CD14-positive monocyte (primary cell): Measurements from ENCODE around the gene KDM7A. TPM values are rescaled to one million over a fixed set of nuclear protein-coding genes. Genes with fewer than 3 reads are reported as not detected.
A peak's percentile ranks its signal among the peaks of the same experiment; 100 is the strongest.

Experiments
- DNase-seq, 3 donors: peaks; one replicate each; pipeline ENCODE4 v3.0.0-alpha.2; 2011 to 2022
- H2AFZ ChIP-seq: 2 replicates; pipeline ENCODE4 v1.6.0; 2012; ENCODE audit warnings: mild to moderate bottlenecking, low read depth, low read length, inconsistent platforms; ENCODE audit not compliant: insufficient read depth, poor library complexity, severe bottlenecking
- H3K27ac ChIP-seq, 2 donors: 1 replicate in 1 of 2; 2 replicates in 1 of 2; pipeline ENCODE4 v1.5.1; 2012 to 2013; ENCODE audit warnings: low read length in 2 of 2, control low read depth in 1 of 2, inconsistent platforms in 1 of 2, low read depth in 1 of 2, mild to moderate bottlenecking in 1 of 2
- H3K27me3 ChIP-seq, 2 donors: one replicate each; pipeline versions ENCODE4 v1.6.0 to v1.6.1; 2011 to 2013; ENCODE audit warnings: low read length in 2 of 2; ENCODE audit not compliant: control insufficient read depth in 2 of 2, insufficient read depth in 2 of 2
- H3K36me3 ChIP-seq, 2 donors: replicated peaks in 1 of 2; 1 replicate in 1 of 2; 2 replicates in 1 of 2; pipeline versions ENCODE4 v1.5.1 to v1.6.1; 2012 to 2013; ENCODE audit warnings: low read length in 2 of 2, control low read depth in 1 of 2, inconsistent platforms in 1 of 2, mild to moderate bottlenecking in 1 of 2; ENCODE audit not compliant: insufficient read depth in 2 of 2, control insufficient read depth in 1 of 2
- H3K4me1 ChIP-seq, 2 donors: 1 replicate in 1 of 2; 2 replicates in 1 of 2; pipeline versions ENCODE4 v1.5.1 to v1.6.1; 2012 to 2013; ENCODE audit warnings: low read length in 2 of 2, control low read depth in 1 of 2, inconsistent platforms in 1 of 2, mild to moderate bottlenecking in 1 of 2, moderate library complexity in 1 of 2; ENCODE audit not compliant: insufficient read depth in 2 of 2, control insufficient read depth in 1 of 2
- H3K4me2 ChIP-seq: replicated peaks from 2 replicates; pipeline ENCODE3; 2012; ENCODE audit warnings: low read length, moderate library complexity, mild to moderate bottlenecking; ENCODE audit not compliant: poor library complexity, severe bottlenecking; ENCODE audit errors: extremely low read depth
- H3K4me3 ChIP-seq, 3 experiments: fragments of 200-600 bp in 1 of 3; sonication (generic) in 1 of 3; replicated peaks in 1 of 3; 1 replicate in 2 of 3; 2 replicates in 1 of 3; pipeline ENCODE4 v1.5.1; 2011 to 2013; ENCODE audit warnings: low read length in 3 of 3, mild to moderate bottlenecking in 3 of 3, control low read depth in 2 of 3, low read depth in 2 of 3, inconsistent platforms in 1 of 3, moderate library complexity in 1 of 3
- H3K79me2 ChIP-seq: 2 replicates; pipeline ENCODE4 v1.6.0; 2012; ENCODE audit warnings: mild to moderate bottlenecking, control low read depth, inconsistent platforms, low read length, moderate library complexity; ENCODE audit not compliant: insufficient read depth
- H3K9ac ChIP-seq: 2 replicates; pipeline ENCODE4 v1.6.0; 2017; ENCODE audit warnings: low read length, mild to moderate bottlenecking; ENCODE audit not compliant: insufficient read depth, poor library complexity, severe bottlenecking
- H3K9me3 ChIP-seq, 2 donors: replicated peaks in 1 of 2; 1 replicate in 1 of 2; 2 replicates in 1 of 2; pipeline versions ENCODE4 v1.5.1 to v1.6.1; 2012 to 2013; ENCODE audit warnings: low read length in 2 of 2, control low read depth in 1 of 2; ENCODE audit not compliant: control insufficient read depth in 1 of 2, insufficient read depth in 1 of 2
- H4K20me1 ChIP-seq: 2 replicates; pipeline ENCODE4 v1.6.0; 2012; ENCODE audit warnings: mild to moderate bottlenecking, low read length, control low read depth, moderate library complexity; ENCODE audit not compliant: insufficient read depth
- H3K27ac Mint-ChIP-seq, 7 donors: one replicate each; pipeline ENCODE4 v1.8.0; 2020; ENCODE audit warnings: mild to moderate bottlenecking in 7 of 7, mixed read lengths in 7 of 7, moderate library complexity in 6 of 7, inconsistent platforms in 2 of 7
- H3K27me3 Mint-ChIP-seq, 3 donors: one replicate each; pipeline ENCODE4 v1.8.0; 2021 to 2022; ENCODE audit warnings: low read depth in 3 of 3, mild to moderate bottlenecking in 3 of 3, mixed read lengths in 3 of 3, moderate library complexity in 3 of 3, inconsistent platforms in 1 of 3
- H3K36me3 Mint-ChIP-seq, 2 donors: one replicate each; pipeline ENCODE4 v1.8.0; 2020; ENCODE audit warnings: mixed read lengths in 2 of 2, inconsistent platforms in 1 of 2, mild to moderate bottlenecking in 1 of 2
- H3K4me1 Mint-ChIP-seq: one replicate; pipeline ENCODE4 v1.8.0; 2020; ENCODE audit warnings: mild to moderate bottlenecking, mixed read lengths
- H3K4me3 Mint-ChIP-seq, 2 donors: one replicate each; pipeline ENCODE4 v1.8.0; 2020; ENCODE audit warnings: mild to moderate bottlenecking in 2 of 2, mixed read lengths in 2 of 2, moderate library complexity in 1 of 2
- H3K9me3 Mint-ChIP-seq, 7 donors: one replicate each; pipeline ENCODE4 v1.8.0; 2020 to 2022; ENCODE audit warnings: mixed read lengths in 7 of 7, mild to moderate bottlenecking in 6 of 7, moderate library complexity in 6 of 7, inconsistent platforms in 2 of 7
- WGBS: methylation state at CpG from one replicate; pipeline ENCODE4 v1.1.5; 2013; ENCODE audit warnings: missing lambda C conversion rate; ENCODE audit not compliant: insufficient coverage; 5-methylcytosine and 5-hydroxymethylcytosine counted together
- intact Hi-C, 2 donors: fragments of 100-400 bp; cut with micrococcal nuclease; formaldehyde crosslinking; loops; one replicate each; pipeline versions ENCODE4 v1.15.0 to v1.15.1; 2023
- polyA plus RNA-seq, 3 donors: library from polyadenylated mRNA; depleted of rRNA in 1 of 3; unstranded in 2 of 3; stranded (reverse) in 1 of 3; fragments of 300-500 nt in 2 of 3; fragments of >200 nt in 1 of 3; fragmentation: Illumina TruSeq in 2 of 3; gene quantifications; 1 replicate in 2 of 3; 2 replicates in 1 of 3; pipeline ENCODE4 v1.2.3, GENCODE V29; 2012 to 2021
- TF ChIP-seq, protein P1 (sequence below): fragments of 200-600 bp; IDR thresholded peaks from one replicate; pipeline ENCODE4 v1.8.0; 2022; ENCODE audit warnings: antibody characterized with exemption, mild to moderate bottlenecking

The KDM7A gene
- polyA plus RNA-seq, 3 donors = 4.9 to 37.9 (median 7.9) TPM

DNA sequence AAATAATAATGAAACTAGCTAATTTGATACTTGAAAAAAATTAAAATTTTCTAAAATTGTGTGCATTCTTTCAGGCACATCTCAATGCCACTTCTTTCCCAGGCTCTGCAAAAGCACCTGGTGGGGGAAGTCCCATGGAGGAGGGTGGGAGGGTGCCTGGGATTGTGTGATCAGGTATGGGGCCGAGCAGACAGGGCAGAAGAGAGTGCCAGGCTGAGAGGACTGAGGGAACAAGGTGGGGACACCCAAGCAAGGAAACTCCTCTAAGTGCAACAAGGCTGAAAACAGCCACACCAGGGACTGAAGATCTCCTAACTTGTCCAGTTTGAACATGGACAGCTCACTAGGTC is 127.8 kb downstream of the KDM7A start:
- no peak for DNase-seq
- Histone ChIP-seq H3K4me2 (no peak overlapping the region), H3K4me1 (peaks cover 1 to 5% of the 10 kb centered on the region in 2 donors), H3K27me3 (no peaks in the 10 kb centered on the region), H3K27ac (no peak overlapping the region), H2AFZ (no peak overlapping the region), H3K9ac (no peak overlapping the region), H4K20me1 (peaks cover 54% of the 10 kb centered on the region), H3K4me3 (no peak overlapping the region), H3K79me2 (no peaks in the 10 kb centered on the region), H3K9me3 (no peaks in the 10 kb centered on the region), H3K36me3 (peaks cover 34 to 88% of the 10 kb centered on the region in 2 donors)
- Mint-ChIP-seq H3K9me3 (peaks cover 0 to 2% (median 0%) of the 10 kb centered on the region in 7 donors), H3K36me3 (peaks cover 76 to 84% of the 10 kb centered on the region in 2 donors), H3K4me3 (no peak overlapping the region), H3K27me3 (no peaks in the 10 kb centered on the region), H3K27ac (no peak overlapping the region), H3K4me1 (peaks cover 14% of the 10 kb centered on the region)
- intact Hi-C loops = no loop called here
- no CpG with 5 or more reads among the region's 1 CpG for WGBS
- TF ChIP-seq, protein P1, sequence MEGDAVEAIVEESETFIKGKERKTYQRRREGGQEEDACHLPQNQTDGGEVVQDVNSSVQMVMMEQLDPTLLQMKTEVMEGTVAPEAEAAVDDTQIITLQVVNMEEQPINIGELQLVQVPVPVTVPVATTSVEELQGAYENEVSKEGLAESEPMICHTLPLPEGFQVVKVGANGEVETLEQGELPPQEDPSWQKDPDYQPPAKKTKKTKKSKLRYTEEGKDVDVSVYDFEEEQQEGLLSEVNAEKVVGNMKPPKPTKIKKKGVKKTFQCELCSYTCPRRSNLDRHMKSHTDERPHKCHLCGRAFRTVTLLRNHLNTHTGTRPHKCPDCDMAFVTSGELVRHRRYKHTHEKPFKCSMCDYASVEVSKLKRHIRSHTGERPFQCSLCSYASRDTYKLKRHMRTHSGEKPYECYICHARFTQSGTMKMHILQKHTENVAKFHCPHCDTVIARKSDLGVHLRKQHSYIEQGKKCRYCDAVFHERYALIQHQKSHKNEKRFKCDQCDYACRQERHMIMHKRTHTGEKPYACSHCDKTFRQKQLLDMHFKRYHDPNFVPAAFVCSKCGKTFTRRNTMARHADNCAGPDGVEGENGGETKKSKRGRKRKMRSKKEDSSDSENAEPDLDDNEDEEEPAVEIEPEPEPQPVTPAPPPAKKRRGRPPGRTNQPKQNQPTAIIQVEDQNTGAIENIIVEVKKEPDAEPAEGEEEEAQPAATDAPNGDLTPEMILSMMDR = no peak

DNA sequence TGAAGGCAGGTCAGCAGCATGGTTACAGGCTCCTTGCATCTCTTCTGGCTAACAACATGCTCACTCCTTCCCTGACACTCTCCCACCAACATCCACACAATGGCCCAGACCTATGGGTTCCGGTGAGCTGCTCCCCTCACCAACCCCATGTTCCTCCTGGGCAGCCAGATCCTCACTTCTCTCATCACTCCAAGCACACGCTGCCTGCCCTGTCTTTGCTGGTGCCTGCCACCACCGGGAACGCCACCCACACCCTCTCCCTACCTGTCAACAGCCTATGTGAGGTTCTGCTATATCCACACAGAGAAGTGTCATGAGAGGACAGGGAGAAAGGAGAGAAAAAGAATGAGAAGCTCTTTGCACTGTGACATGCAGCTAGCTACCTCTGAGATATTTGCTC is 128.6 kb downstream of the KDM7A start:
- H3K36me3 ChIP-seq = peaks cover 31 to 85% of the 10 kb centered on the region in 2 donors
- H3K4me1 ChIP-seq = no peaks in the 10 kb centered on the region
- H4K20me1 ChIP-seq = peaks cover 52% of the 10 kb centered on the region
- H3K4me2 ChIP-seq = no peak overlapping the region
- H3K4me3 ChIP-seq = no peak overlapping the region
- peaks cover 78 to 84% of the 10 kb centered on the region in 2 donors for H3K36me3 Mint-ChIP-seq
- no peaks in the 10 kb centered on the region for H3K79me2 ChIP-seq
- TF ChIP-seq, protein P1 = no peak
- 100% methylated on average over 1 of the region's 4 CpGs for WGBS
- intact Hi-C loops = no loop called here
- H3K27me3 ChIP-seq = no peaks in the 10 kb centered on the region
- no peak for DNase-seq
- peak overlapping the region in 2 of 7 donors; percentile 40 to 61 for H3K27ac Mint-ChIP-seq
- H3K9me3 ChIP-seq = no peaks in the 10 kb centered on the region
- no peaks in the 10 kb centered on the region for H3K27me3 Mint-ChIP-seq
- H3K4me1 Mint-ChIP-seq = peaks cover 9% of the 10 kb centered on the region
- H3K27ac ChIP-seq = no peak overlapping the region
- no peak overlapping the region for H2AFZ ChIP-seq
- no peak overlapping the region for H3K9ac ChIP-seq
- H3K4me3 Mint-ChIP-seq = no peak overlapping the region
- H3K9me3 Mint-ChIP-seq = peaks cover 0 to 2% (median 0%) of the 10 kb centered on the region in 7 donors
